Glutamatergic neuron (in vitro differentiated cells): ENCODE results near the gene SLC37A1. TPM values are rescaled to one million over a fixed set of nuclear protein-coding genes. Genes with fewer than 3 reads are reported as not detected.

Experiments
- DNase-seq: peaks from one replicate; pipeline ENCODE4 v3.0.0; 2022
- H3K27ac Mint-ChIP-seq: one replicate; pipeline ENCODE4 v1.8.0; 2020; ENCODE audit warnings: mild to moderate bottlenecking, mixed read lengths, inconsistent platforms; ENCODE audit not compliant: unreplicated experiment
- H3K27me3 Mint-ChIP-seq: one replicate; pipeline ENCODE4 v1.8.0; 2020; ENCODE audit warnings: mild to moderate bottlenecking, moderate library complexity, mixed read lengths, inconsistent platforms; ENCODE audit not compliant: unreplicated experiment
- H3K36me3 Mint-ChIP-seq: one replicate; pipeline ENCODE4 v1.8.0; 2020; ENCODE audit warnings: mild to moderate bottlenecking, mixed read lengths, inconsistent platforms; ENCODE audit not compliant: unreplicated experiment
- H3K4me1 Mint-ChIP-seq: one replicate; pipeline ENCODE4 v1.8.0; 2020; ENCODE audit warnings: mild to moderate bottlenecking, low read depth, mixed read lengths, inconsistent platforms; ENCODE audit not compliant: unreplicated experiment
- H3K4me3 Mint-ChIP-seq: one replicate; pipeline ENCODE4 v1.8.0; 2020; ENCODE audit warnings: mild to moderate bottlenecking, mixed read lengths, inconsistent platforms; ENCODE audit not compliant: unreplicated experiment
- H3K9me3 Mint-ChIP-seq: one replicate; pipeline ENCODE4 v1.8.0; 2020; ENCODE audit warnings: mild to moderate bottlenecking, moderate library complexity, mixed read lengths, inconsistent platforms; ENCODE audit not compliant: unreplicated experiment
- total RNA-seq: library from RNA; stranded (reverse); fragmentation: NEBNext Ultra II Directional; extraction: Animal tissue kit (Norgen Biotek cat#: 25700); gene quantifications from one replicate; pipeline ENCODE4 v1.2.1, GENCODE V29; 2021; ENCODE audit not compliant: unreplicated experiment
- TF ChIP-seq, protein P1 (sequence below): fragments of 200-600 bp; sonication (generic); IDR thresholded peaks from one replicate; pipeline ENCODE4 v1.5.0; 2021; ENCODE audit not compliant: partially characterized antibody, unreplicated experiment

Gene SLC37A1
- total RNA-seq, 1 donor from 2014 or later = 65.7 TPM

DNA sequence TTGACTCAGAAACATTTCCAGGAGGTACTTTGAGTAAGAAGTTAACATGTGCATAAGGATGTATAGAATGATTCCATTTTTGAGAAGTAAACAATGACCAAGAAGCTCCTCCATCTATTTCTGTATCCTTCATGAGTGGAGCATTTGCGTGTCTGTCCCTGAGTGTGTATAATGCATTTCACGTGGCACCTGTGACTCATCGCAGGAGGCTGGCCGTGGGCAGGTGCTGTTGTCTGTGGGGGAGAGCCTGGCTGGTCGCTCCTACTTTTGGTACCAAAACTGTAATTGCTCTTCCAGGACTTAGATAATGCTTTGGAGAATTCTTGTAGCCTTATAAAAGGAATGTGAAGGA is 16.5 kb downstream of the SLC37A1 start:
- Mint-ChIP-seq H3K9me3 (peaks cover 1% of the 10 kb centered on the region), H3K27ac (no peak overlapping the region), H3K4me1 (peaks cover 37% of the 10 kb centered on the region), H3K27me3 (no peaks in the 10 kb centered on the region), H3K36me3 (peaks cover 5% of the 10 kb centered on the region), H3K4me3 (no peak overlapping the region)
- no peak for DNase-seq
- TF ChIP-seq, protein P1, sequence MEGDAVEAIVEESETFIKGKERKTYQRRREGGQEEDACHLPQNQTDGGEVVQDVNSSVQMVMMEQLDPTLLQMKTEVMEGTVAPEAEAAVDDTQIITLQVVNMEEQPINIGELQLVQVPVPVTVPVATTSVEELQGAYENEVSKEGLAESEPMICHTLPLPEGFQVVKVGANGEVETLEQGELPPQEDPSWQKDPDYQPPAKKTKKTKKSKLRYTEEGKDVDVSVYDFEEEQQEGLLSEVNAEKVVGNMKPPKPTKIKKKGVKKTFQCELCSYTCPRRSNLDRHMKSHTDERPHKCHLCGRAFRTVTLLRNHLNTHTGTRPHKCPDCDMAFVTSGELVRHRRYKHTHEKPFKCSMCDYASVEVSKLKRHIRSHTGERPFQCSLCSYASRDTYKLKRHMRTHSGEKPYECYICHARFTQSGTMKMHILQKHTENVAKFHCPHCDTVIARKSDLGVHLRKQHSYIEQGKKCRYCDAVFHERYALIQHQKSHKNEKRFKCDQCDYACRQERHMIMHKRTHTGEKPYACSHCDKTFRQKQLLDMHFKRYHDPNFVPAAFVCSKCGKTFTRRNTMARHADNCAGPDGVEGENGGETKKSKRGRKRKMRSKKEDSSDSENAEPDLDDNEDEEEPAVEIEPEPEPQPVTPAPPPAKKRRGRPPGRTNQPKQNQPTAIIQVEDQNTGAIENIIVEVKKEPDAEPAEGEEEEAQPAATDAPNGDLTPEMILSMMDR = no peak

DNA sequence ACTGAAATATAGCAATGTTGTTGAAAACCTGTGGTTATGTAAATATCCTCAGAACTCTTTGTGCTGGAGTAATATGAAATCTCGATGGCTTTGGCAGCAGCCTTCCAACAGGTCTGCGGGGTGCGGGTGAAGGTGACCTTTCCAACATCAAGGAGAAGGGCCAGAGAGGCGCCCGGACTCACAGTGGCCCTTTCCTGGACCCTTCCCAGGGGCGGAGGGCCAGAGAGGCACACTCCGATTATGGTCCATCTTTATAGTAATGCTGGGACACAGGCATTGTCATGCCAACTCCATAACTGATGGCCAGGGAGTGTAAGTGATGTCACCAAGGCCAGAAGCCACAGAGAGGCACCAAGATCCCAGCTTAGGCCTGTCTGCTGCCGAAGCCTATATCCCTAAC is 18.1 kb downstream of the SLC37A1 start:
- Mint-ChIP-seq H3K27ac (no peak overlapping the region), H3K9me3 (peaks cover 3% of the 10 kb centered on the region), H3K36me3 (peaks cover 3% of the 10 kb centered on the region), H3K27me3 (no peaks in the 10 kb centered on the region), H3K4me1 (peaks cover 24% of the 10 kb centered on the region), H3K4me3 (no peak overlapping the region)
- DNase-seq = no peak
- TF ChIP-seq, protein P1 = no peak

DNA sequence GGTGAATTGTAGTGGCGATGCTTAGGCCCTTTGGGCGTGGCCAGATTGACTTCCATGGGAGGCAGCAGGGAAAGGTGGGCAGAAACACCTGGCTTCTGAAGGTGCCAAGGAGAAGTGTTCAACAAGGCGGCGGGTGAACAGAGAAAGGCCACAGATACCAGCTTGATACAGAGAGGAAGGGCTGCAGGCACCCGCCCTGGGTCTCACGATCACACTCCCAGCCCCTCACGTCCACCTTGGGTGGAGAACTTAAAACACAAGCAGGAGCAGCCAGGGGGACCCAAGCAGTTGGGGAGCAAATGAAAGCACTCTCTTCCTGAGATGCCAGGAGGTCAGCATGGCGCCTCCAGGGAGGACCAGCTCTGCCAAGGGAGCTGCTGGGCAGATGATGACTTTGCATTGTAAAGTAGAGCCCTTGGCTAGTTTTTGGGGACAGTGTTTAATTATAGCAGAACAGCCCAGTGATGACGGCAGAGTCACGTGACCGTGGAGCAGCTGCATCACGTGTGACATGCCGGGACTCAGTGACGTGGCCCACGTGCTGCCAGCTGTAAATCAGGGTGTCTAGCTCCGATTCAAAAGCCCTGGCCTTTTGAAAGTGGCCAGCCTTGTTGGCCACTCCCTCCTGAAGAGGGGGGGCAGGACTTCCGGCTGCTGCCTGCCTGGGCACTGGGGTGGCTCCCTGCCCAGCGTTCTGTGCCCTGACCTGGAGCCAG is 19.0 kb downstream of the SLC37A1 start:
- TF ChIP-seq, protein P1 = no peak
- Mint-ChIP-seq H3K27me3 (no peaks in the 10 kb centered on the region), H3K4me3 (no peak overlapping the region), H3K27ac (no peak overlapping the region), H3K9me3 (peaks cover 3% of the 10 kb centered on the region), H3K4me1 (peaks cover 22% of the 10 kb centered on the region), H3K36me3 (no peaks in the 10 kb centered on the region)
- no peak for DNase-seq

DNA sequence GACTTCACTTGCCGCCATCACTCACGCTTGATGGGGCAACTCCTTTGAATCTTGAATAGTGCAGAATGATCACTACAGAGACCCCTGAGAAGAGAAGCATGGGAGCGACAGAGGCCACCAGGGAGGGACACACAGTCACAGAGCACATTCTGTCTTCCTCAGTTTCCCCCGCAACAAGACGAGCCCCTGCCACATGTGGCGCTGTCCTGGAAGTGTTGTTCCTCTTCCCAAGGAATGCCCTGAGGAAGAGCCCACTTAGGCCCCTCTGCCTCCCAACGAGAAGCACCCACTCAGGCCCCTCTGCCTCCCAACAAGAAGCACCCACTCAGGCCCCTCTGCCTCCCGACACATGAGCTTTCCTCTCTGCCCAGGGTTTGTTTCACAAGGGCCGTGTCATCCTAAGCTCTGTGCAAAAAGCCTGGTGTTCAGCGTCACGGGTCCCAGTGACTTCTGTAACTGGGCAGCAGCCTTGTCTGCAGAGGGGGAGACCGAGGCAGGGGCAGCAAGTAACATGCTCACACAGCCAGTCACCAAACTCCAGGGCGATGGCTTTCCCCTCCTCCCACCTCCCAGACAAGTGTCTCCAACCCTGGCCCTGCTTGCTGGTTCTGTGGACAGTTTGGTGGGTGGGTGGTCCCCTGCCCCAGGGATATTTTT is 19.8 kb downstream of the SLC37A1 start:
- H3K4me1 Mint-ChIP-seq = peaks cover 21% of the 10 kb centered on the region
- H3K9me3 Mint-ChIP-seq = peaks cover 3% of the 10 kb centered on the region
- no peaks in the 10 kb centered on the region for H3K36me3 Mint-ChIP-seq
- no peak for DNase-seq
- H3K27ac Mint-ChIP-seq = no peak overlapping the region
- no peak overlapping the region for H3K4me3 Mint-ChIP-seq
- TF ChIP-seq, protein P1 = no peak
- H3K27me3 Mint-ChIP-seq = no peaks in the 10 kb centered on the region

DNA sequence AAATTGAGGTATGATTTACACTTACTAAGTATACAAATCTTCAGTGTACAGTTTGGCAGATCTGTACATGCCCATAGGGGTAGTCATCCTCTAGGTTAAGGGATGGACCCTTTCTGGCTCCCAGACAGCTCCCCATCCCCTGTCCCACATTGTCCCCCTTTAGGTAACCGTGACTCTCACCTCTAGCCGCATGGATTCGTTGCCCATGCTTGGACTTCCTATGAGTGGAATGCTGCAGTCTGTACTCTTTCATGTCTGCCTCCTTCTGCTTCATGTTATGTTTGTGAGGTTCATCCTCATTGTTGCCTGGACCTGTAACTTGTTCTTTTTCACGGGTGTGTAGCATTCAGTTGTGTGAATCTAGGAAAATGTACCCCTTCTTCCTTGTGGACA is 20.3 kb downstream of the SLC37A1 start:
- peaks cover 3% of the 10 kb centered on the region for H3K9me3 Mint-ChIP-seq
- peaks cover 21% of the 10 kb centered on the region for H3K4me1 Mint-ChIP-seq
- H3K4me3 Mint-ChIP-seq = no peak overlapping the region
- no peak for DNase-seq
- H3K27ac Mint-ChIP-seq = no peak overlapping the region
- H3K27me3 Mint-ChIP-seq = no peaks in the 10 kb centered on the region
- H3K36me3 Mint-ChIP-seq = no peaks in the 10 kb centered on the region
- TF ChIP-seq, protein P1 = no peak
